HEK293T (cell line): Measurements from ENCODE around the gene LHX3.

Source experiments
- ARNT ChIP-seq: fragments of 450-650 bp; IDR thresholded peaks from 2 replicates; pipeline ENCODE4 v1.6.1; 2017; ENCODE audit warnings: mild to moderate bottlenecking
- BHLHE40 ChIP-seq: fragments of 450-650 bp; IDR thresholded peaks from 2 replicates; pipeline ENCODE4 v1.6.1; 2016; ENCODE audit warnings: mild to moderate bottlenecking, moderate library complexity, borderline replicate concordance
- CTBP1 ChIP-seq: fragments of 450-650 bp; IDR thresholded peaks from 2 replicates; pipeline ENCODE4 v1.6.1; 2016; ENCODE audit warnings: borderline replicate concordance
- ELF4 ChIP-seq: fragments of 450-650 bp; IDR thresholded peaks from 2 replicates; pipeline ENCODE4 v1.6.1; 2017; ENCODE audit warnings: antibody characterized with exemption
- FOXM1 ChIP-seq: fragments of 450-650 bp; IDR thresholded peaks from 2 replicates; pipeline ENCODE4 v1.6.1; 2017; ENCODE audit warnings: mild to moderate bottlenecking, borderline replicate concordance
- HDGF ChIP-seq: fragments of 450-650 bp; IDR thresholded peaks from 2 replicates; pipeline ENCODE4 v1.6.1; 2017; ENCODE audit warnings: antibody characterized with exemption, borderline replicate concordance
- PKNOX1 ChIP-seq: fragments of 450-650 bp; IDR thresholded peaks from 2 replicates; pipeline ENCODE4 v1.6.1; 2016
- SUZ12 ChIP-seq: fragments of 450-650 bp; IDR thresholded peaks from 2 replicates; pipeline ENCODE4 v1.6.1; 2016; ENCODE audit warnings: mild to moderate bottlenecking
- TARDBP ChIP-seq: fragments of 450-650 bp; IDR thresholded peaks from 2 replicates; pipeline ENCODE4 v1.6.1; 2016
- ZNF384 ChIP-seq: fragments of 450-650 bp; IDR thresholded peaks from 2 replicates; pipeline ENCODE4 v1.6.1; 2016

GRCh38 chr9:136180586-136180985, 24.3 kb downstream of the LHX3 start:
- TF ChIP-seq ZNF384 (no peak), BHLHE40 (no peak), PKNOX1 (no peak), SUZ12 (no peak), FOXM1 (no peak), ELF4 (no peak), ARNT (no peak), CTBP1 (no peak), TARDBP (no peak), HDGF (no peak)
